Pons (tissue), 1 donor: ENCODE results near the gene PTPRN2.
"Not testable (repeated sequence)": the region's sequence is repeated elsewhere in the genome, so short reads cannot be mapped to it uniquely, and the experiment has no call there.

ENCODE experiments used
- DNase-seq: peaks from one replicate; pipeline ENCODE4 v3.0.0-alpha.2; 2016; ENCODE audit warnings: low spot score

The PTPRN2 gene

DNA sequence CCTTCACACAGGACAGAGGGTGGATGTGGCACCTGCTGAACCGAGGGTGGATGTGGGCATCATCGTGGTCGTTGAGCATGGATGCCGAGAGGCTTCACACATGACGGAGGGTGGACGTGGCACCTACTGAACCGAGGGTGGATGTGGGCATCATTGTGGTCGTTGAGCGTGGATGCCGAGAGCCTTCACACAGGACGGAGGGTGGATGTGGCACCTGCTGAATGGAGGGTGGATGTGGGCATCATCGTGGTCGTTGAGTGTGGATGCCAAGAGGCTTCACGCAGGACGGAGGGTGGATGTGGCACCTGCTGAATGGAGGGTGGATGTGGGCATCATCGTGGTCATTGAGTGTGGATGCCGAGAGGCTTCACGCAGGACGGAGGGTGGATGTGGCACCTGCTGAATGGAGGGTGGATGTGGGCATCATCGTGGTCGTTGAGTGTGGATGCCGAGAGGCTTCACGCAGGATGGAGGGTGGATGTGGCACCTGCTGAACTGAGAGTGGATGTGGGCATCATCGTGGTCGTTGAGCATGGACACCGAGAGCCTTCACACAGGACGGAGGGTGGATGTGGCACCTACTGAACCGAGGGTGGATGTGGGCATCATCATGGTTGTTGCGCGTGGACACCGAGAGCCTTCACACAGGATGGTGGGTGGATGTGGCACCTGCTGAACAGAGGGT is 994.8 kb downstream of the PTPRN2 start:
- not testable (repeated sequence) for DNase-seq

DNA sequence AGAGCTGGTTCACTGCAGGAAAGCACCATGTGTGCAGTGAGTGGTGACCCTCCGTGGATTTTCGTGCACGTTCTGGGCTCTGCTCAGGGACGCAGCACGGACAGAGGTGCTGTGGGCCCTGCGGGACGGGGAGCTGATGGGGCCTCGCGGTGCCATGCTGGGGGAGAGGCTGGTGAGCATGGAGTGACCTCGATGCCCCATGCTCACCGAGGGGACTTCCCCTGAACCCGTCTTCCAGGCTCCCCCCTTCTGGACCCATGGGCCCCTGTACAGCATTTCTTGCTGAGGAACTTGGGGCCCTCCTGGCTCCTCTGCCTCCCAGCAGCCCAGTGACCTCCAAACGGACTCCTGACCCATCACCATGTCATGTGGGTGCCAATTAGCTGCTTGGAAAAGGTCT is 997.1 kb downstream of the PTPRN2 start:
- no peak for DNase-seq

DNA sequence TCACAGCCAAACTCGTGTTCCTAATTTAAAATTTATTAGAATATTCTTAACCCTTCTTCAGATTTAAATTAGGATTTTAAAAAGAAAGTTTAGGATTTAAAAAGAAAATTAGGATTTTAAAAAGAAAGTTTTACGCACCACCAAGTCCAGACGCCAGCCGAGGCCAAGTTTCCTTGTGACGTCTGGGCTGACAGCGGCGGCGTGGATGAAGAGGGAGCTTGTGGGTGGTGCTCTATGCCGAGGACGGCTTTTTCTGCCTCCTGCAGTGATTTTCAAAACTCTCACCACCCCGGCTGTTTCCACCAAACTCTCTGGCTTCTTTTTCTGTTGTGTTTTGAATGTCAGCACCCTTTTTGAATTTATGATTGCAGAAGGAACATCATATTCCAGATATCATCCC is 997.9 kb downstream of the PTPRN2 start:
- no peak for DNase-seq

DNA sequence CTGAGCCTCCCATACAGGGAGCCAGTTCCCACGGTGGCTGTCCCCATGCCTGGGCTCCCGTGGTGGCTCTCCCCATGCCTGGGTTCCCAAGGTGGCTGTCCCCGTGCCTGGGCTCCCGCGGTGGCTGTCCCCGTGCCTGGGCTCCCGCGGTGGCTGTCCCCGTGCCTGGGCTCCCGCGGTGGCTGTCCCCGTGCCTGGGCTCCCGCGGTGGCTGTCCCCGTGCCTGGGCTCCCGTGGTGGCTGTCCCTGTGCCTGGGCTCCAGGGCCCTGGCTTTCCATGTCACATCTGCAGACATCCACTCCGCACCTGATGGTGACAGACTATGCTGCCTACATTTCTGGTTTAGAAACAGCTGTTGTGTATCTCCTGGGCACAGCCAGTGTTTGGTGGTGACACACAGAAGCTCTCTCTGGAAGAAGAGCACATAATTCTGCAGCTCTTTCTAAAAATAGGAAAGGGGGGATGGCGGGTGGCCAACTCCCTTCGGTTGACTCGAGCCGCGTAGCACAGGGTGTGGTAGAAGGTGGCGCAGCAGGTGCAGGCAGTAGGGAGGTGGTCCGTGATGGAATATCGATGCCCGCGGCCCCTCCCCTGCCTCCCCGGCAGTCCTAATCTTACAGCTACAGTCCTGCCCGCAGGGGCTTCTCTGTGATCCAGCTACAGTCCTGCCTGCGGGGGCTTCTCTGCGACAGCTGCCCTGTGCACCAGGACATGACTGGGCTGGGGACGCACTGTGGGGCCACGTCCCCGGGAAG is 999.6 kb downstream of the PTPRN2 start:
- DNase-seq: no peak

DNA sequence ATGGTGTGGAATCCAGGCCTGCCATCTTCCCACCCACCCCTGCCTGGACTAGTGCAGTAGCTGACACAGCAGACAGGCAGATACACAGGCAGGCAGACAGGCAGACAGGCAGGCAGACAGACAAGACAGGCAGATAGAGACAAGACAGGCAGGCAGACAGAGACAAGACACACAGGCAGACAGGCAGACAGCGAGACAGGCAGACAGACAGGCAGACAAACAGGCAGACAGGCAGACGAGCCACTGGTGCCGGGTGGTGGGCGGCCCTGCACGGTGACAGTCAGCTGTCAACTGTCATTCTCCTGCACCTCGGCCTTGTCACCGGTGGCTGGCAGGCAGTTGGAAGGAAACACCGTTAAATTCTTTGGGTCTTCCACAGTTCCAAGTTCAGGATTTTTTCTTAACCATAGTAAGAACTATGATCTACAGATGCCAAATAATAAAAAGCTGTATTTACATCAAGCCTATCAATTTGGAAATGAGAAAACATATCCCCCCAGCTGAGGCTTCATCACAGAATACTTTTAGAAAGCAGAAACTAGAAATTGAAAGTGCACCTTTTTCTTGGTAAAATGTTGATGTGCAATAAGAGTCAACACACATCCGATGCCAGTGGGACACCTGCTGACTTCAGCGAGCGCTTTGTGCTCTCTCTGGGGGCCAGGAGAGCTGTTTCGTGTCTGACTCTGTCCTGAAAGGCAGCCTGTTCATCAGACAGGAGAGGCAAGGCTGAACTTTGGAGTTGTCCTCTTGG is 1000.4 kb downstream of the PTPRN2 start:
- DNase-seq: no peak

DNA sequence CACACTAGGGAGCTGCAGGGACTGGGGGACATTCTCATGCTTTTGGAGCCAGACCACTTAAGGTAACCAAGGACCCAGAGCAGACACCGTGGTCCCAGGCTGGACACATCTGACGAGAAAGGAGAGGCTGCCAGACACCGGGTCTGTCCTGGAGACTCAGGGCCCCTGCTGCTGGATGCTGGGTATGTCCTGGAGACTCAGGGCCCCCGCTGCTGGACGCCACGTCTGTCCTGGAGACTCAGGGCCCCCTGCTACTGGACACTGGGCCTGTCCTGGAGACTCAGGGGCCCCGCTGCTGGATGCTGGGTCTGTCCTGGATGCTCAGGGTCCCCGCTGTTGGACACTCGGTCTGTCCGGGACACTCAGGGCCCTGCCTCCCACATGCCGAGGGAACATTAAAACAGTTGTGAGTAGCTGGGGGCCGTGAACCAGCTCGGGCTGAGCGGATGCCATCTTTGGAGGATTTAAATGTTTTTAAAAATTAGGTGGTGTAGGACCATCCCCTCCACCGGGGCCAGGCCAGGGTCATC is 1001.1 kb downstream of the PTPRN2 start:
- no peak for DNase-seq

DNA sequence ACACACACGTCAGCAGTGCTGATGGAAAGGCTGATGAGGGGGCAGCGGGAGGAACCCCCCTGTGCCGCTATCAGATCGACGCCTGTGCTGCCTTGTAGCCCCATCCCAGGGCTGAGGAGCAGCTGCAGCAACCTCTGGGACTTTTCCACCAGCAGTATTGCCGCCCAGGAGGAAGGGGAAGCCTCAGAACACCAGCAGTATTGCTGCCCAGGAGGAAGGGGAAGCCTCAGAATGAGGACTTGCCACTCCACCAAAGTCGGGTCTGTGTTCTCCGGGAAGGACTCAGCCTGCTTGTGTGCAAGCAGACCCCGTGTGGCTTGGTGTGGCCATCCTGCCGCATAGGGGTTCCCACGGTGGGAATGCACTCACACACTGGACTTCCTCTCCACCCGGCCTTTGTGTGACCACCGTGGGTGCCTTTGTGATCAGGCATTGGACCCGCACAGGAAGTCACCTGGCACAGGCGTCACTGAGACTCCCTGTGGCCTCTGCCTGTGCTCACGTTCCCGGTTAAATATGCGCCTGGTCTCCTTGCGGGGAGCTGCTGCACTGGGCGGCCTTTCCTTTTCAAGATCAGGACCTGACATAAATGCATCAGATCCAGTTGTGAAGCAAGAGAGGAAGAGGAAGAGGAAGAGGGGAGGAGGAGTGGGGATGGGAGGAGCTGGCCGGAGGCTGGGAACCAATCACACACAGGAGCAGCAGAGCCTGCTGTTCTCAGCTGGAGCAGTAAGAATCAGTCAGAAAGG is 1002.3 kb downstream of the PTPRN2 start:
- no peak for DNase-seq

DNA sequence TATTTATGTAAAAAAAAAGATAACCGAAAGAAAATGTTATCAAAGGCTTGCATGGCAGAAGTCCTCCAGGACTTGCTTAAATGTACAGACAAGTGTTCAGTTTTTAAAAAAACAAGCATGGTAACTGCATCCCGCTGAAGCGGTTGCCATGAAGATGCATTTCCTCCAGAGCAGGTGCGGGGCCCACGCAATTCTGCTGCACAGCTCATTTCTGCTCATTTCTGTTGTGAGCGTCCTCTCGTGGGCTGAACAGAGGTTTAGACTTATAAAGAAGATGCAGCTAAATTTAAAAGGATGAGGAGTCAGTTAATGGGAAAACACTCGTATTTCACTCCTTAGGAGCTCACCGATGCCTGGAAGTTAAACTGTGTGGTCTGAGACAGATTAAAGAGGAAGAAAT is 1003.2 kb downstream of the PTPRN2 start:
- DNase-seq: no peak

DNA sequence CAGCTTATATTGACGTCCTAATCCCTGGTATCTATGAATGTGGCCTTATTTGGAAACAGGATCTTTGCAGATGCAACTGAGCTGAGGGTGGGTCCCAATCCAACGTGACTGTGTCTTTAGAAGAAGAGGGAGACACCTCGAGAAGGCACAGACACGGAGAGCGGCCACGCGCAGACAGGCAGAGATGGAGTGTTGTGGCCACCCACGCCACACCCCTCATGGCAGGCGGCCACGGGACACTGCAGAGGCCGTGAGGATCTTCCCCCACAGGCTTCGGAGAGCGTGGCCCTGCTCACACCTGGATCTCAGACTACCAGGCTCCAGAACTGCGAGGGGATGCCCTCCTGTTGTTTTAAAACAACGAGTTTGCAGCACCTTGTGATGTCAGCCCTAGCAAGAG is 1005.9 kb downstream of the PTPRN2 start:
- no peak for DNase-seq

DNA sequence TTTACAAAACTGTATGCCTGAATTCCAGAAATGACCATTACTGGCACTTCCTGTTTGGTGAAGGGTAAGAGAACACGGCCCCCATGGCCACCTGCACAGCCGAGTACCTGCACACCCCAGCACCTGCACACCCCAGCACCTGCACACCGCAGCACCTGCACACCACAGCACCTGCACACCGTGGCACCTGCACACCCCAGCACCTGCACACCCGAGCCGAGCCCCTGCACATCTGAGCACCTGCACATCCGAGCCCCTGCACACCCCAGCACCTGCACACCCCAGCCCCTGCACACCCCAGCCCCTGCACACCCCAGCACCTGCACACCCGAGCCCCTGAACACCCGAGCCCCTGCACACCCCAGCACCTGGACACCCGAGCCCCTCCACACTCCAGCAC is 1007.3 kb downstream of the PTPRN2 start:
- no peak for DNase-seq

DNA sequence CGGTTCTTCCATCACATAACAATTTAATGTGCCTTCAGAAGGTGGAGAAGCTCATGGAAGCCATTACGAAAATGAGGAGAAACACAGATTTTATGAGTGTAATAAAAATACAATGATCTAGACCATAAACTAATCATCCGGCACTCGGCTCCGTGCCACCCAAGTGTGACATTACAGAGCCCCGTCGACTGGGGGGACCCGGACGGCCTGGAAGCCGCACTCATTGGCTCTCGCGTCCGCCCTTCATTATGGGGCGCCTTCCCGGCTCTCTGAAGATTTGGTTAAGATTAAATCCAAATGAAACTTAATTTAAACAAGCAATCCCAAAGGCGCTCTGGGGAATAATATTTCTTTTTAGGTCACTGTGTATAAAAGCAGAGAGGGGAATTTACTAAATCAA is 1008.2 kb downstream of the PTPRN2 start:
- DNase-seq: no peak

DNA sequence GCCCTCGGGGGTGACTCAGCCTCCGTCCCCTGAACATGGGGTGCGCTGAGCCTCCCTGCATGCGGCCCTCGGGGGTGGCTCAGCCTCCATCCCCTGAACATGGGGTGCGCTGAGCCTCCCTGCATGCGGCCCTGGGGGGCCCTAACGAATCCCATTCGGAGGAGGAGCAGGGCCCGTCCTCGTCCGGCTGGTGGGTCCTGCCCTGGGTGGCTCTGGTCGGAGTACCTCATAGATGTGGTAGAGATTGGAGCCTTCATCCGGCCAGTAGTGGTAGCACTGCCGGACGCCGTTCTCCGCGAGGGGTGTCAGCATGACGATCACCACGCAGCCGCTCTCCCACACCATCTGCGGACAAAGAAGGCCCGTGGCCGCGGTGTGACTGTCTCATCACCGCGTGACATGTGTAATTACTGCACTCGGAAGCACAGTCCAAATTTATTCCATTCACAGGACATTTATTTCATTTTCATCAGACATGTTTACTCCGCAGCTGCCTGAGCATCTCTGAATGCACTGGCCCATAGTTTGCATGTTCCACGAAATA is 1009.8 kb downstream of the PTPRN2 start:
- no peak for DNase-seq

DNA sequence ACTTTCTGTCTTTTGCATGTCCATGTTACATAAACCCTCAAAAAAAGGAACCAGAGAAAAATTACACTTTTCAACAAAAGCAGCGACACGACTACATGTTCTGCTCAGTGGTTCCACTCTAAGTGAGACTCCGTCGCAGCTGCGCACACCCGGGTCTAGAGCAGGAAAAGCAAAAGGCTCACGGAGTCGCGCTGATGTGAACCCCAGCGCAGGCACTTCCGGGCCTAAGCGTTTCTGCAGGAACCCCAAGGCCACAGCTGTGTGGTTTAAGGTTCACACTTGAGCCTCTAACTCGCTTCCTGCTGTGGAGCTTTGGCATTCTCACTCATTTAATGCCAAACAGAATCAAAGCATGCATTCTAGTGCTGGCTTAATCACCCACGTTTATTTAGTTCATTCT is 1010.6 kb downstream of the PTPRN2 start:
- DNase-seq: no peak

DNA sequence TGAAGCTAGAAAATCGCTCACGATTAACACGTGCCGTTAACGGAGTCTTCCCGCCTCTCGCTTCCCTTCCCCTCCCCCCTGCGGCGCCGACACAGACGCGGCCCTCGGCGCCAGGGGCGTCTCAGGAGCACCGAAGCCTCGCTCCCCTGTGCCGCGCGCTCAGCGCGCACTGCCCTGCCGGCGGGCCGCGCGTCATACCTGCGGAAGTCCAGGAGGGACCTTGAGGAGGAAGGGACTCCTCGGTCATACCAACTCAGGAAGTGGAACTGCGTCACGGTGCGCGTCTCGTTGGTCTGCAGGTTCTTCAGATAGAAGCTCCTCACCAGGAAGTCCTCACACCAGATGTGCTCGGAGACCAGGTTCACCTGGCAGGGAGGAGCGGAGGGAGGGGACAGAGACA is 1011.2 kb downstream of the PTPRN2 start:
- no peak for DNase-seq

DNA sequence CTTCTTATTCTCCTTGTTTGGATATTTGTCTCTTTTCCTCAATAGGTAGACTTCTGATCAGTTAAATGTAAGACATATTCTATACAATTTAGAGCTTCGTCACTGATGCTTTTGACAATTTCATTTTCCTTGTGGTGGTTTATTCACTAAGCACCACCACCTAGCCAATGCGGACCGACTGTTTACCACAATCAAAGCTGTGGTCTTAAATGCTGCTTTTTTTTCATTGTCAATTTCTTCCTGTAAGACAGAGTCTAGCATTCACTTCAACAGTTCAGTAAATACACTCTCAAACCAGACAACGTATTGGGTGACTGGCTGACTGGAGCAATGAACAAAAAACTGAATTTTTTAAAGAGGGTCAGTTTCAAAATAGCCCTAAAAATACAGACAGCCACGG is 1011.8 kb downstream of the PTPRN2 start:
- DNase-seq: no peak

DNA sequence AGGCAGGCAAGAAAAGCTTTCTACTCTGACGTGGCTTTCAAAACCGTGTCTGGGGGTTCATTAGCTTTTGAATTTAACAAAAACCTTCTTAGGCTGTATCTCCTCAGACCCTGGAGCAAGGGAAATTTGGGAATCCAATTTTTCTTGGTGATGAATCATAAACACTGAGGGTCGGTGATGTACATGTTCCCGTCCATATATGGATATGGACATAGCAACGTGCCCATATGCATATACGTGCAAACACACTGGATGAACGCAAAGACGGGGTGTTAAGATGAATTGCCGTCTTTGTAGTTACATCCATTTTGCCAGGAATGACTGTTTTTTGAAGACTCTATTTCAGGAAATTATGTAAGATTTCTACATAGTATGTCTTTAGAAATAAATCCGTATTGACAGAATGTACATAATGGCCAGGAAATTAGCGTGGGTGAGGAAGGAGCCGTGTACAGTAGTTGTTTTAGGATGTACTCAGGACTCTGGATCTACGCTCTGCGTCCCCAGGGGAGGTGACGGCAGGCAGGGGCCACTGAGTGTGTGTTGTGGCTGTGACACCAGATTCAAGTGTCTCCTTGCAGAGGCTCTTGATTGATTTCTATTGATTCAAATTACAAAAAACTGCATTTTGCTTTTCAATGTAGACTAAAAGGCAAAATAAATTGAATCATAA is 1012.6 kb downstream of the PTPRN2 start:
- no peak for DNase-seq

DNA sequence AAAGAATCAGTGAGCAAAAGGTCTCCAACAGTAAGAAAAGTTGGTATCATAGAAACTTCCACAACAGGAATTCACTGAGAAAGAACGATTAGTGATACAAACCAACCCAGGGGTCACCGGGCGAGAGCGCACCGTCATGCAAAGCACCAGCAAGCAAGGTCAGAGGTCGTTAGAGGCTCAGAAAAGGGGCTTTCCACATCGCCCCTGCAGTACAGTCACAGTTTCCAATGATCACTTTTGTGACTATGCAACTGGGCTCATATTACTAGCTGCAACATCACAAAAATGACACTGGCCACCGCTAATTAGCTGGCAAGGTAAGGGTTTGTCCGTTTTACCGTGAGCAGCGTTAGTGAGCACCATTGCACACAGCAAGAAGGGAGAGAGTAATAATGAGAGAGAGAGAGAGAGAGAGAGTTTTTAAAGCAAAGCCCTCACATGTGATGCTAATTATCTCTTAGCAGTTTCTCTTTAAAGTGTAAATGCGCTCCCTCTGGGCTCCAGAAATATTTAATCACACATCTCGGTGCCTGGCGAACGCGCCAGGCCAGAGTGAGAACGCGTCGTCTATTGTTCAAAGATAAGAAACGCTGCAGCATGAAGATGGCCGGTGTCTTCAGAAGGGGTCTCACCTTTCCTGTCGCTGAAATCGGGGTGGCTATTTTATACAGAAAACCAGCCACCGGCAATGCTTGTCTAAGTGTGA is 1013.4 kb downstream of the PTPRN2 start:
- no peak for DNase-seq

DNA sequence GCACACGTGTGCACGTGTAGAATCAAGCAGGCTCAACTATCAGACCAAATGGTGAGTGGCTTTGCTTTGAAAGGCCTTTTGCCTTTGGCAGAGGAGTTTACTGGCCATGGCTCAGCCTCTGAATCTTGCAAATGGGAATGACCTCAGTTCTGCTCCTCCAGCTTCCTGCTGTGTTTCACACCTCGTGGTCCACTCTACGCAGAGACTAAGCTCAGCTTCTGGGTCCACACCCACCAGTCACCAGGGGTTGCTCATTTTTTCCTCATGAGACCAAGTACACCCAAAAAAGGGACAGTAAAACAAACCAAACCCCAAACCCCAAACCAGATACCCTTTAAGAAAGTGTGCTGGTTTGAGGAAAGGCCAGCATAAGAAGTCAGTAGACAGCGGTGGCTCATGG is 1014.4 kb downstream of the PTPRN2 start:
- no peak for DNase-seq

DNA sequence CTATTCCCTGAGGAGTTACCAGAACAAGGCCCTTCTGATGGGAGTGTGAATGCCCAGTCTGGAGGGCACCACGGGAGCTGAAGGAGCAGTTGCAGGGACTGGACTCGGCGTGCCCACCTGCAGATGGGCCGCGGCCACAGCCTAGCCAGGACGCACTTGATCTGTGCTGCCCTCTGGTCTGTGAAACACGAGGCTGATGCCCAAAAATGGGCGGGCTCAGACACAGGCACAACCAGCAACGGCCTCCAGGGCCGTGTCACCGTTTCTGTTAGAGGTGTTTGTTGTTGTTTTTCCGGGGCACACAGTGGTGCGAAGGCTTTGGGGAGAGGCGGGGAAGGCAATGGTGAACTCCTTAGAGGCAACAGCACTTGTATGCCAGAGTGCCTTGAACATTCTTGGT is 1015.0 kb downstream of the PTPRN2 start:
- DNase-seq: no peak

DNA sequence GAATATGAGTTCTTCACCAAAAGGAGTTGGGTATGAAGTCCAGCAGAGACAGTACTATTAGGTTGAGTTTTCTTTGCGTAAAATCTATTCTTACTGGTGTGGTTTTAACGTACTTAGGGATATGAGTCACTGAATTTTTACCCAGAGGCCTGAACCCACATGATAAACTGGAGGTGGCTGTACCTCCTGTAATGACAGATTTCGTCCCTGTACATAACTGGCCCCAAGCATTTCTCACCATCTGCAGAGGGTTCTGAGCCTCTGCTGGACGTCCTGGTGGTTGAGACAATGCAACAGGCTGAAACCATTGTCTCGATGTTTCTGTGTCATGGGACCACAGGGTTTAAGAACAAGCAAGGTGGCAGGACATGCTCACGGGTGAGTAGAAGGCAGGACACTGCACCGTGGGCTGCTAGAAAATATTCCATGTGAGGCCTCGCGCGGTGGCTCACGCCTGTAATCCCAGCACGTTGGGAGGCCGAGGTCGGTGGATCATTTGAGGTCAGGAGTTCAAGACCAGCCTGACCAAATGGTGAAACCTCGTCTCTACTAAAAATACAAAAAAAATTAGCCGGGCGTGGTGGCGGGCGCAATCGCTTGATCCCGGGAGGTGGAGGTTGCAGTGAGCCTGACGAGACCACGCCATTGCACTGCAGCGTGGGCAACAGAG is 1017.0 kb downstream of the PTPRN2 start:
- DNase-seq: no peak
